ENCODE results near the gene ORM2. TPM values are rescaled to one million over a fixed set of nuclear protein-coding genes. Genes with fewer than 3 reads are reported as not detected.

ORM2 gene
- total and polyA plus RNA-seq, 2 experiments from 2014 or later: 0.76 TPM

DNA sequence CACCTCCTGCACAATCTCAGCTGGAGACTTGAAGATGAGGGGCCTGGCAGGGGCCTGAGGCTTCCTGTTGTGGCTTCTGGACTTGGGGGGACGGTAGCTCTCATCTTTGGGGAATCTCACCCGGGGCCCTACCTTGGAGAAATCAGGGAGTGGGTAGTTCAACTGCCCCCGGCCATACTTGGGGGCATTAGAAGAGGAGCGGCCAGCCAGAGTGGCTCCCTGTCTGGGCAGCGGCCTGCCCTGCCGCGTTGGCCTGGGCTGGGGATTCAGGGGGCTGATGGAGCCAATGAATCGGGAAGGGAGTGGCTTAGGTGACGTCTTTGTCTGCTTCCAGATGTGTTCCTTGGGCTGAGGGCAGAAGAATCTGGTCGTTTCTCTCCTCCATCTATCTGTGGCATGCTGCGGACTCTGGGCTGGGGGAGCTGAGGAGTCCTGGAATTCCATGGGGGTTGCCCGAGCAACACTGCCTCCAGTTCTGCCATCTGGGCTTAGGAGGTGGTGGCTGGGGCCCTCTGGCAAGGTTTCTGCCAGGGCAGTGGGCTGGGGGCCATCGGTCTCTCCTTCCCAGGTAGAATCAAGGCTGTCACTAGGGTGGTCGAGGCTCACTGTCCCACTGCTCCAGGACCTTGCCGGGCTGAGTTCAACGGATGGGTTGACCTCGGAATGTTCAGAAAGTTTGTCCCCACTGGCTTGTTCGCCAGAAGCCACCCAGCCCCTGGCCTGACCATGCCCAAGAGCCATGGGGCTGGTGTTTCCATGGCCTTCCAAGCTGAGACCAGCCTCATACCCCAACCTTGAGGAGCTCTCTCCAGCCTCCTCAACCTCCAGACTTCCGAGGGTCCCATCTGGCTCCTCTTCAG lies 47.1 kb downstream of the ORM2 start:
- Histone ChIP-seq H3K4me3 (no peak overlapping the region), H3K9me2 (ENCODE audit: insufficient read depth) (no peaks in the 10 kb centered on the region), H3K27ac (ENCODE audit: low read depth) (no peak overlapping the region), H3K36me3 (ENCODE audit: insufficient read depth) (no peaks in the 10 kb centered on the region), H2AFZ (no peak overlapping the region), H3K79me2 (replicated peaks; ENCODE audit: insufficient read depth) (no peaks in the 10 kb centered on the region), H3F3A (replicated peaks; ENCODE audit: low read depth) (no peaks in the 10 kb centered on the region), H3K27me3 (ENCODE audit: insufficient read depth) (no peaks in the 10 kb centered on the region), H3K4me1 (ENCODE audit: insufficient read depth) (peaks cover 35% of the 10 kb centered on the region; the same call in 1 of the 2 replicates), H4K20me1 (replicated peaks; ENCODE audit: insufficient read depth) (no peaks in the 10 kb centered on the region), H3K4me2 (no peak overlapping the region)
- Mint-ChIP-seq H3K9me3 (no peaks in the 10 kb centered on the region), H3K27me3 (ENCODE audit: insufficient read depth, low read depth, poor library complexity) (peaks cover 10% of the 10 kb centered on the region), H3K27ac (no peak overlapping the region), H3K4me1 (peaks cover 40% of the 10 kb centered on the region), H3K36me3 (ENCODE audit: low read depth) (peaks cover 58% of the 10 kb centered on the region), H3K4me3 (no peak overlapping the region)
- ATAC-seq (no peak), DNase-seq (ENCODE audit: low spot score) (no peak)
- TF ChIP-seq ZNF114 (CRISPR knock-in tag; IDR thresholded peaks at IDR 0.05) (no peak), ZNF331 (CRISPR knock-in tag; IDR thresholded peaks at IDR 0.05; ENCODE audit: low read depth) (no peak), CTCF (conservative IDR thresholded peaks at IDR 0.05; ENCODE audit: low read depth in 2 of 2) (no peak), ZNF462 (CRISPR knock-in tag; IDR thresholded peaks at IDR 0.05) (no peak), EZH2 (IDR thresholded peaks at IDR 0.05; ENCODE audit: low read depth, unreplicated experiment) (no peak), STAT1 (IDR thresholded peaks at IDR 0.05; ENCODE audit: unreplicated experiment) (no peak), POLR2AphosphoS5 (IDR thresholded peaks at IDR 0.05; ENCODE audit: low read depth) (no peak), EZH2phosphoT487 (IDR thresholded peaks at IDR 0.05; ENCODE audit: unreplicated experiment) (no peak), JUNB (IDR thresholded peaks at IDR 0.05; ENCODE audit: unreplicated experiment) (no peak), NANOG (IDR thresholded peaks at IDR 0.05; ENCODE audit: borderline replicate concordance) (no peak), CREB1 (CRISPR knock-in tag; IDR thresholded peaks at IDR 0.05; ENCODE audit: low read depth) (no peak)
- TF ChIP-seq, protein P1, sequence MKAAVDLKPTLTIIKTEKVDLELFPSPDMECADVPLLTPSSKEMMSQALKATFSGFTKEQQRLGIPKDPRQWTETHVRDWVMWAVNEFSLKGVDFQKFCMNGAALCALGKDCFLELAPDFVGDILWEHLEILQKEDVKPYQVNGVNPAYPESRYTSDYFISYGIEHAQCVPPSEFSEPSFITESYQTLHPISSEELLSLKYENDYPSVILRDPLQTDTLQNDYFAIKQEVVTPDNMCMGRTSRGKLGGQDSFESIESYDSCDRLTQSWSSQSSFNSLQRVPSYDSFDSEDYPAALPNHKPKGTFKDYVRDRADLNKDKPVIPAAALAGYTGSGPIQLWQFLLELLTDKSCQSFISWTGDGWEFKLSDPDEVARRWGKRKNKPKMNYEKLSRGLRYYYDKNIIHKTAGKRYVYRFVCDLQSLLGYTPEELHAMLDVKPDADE (IDR thresholded peaks at IDR 0.05): no peak
- TF ChIP-seq, protein P2, sequence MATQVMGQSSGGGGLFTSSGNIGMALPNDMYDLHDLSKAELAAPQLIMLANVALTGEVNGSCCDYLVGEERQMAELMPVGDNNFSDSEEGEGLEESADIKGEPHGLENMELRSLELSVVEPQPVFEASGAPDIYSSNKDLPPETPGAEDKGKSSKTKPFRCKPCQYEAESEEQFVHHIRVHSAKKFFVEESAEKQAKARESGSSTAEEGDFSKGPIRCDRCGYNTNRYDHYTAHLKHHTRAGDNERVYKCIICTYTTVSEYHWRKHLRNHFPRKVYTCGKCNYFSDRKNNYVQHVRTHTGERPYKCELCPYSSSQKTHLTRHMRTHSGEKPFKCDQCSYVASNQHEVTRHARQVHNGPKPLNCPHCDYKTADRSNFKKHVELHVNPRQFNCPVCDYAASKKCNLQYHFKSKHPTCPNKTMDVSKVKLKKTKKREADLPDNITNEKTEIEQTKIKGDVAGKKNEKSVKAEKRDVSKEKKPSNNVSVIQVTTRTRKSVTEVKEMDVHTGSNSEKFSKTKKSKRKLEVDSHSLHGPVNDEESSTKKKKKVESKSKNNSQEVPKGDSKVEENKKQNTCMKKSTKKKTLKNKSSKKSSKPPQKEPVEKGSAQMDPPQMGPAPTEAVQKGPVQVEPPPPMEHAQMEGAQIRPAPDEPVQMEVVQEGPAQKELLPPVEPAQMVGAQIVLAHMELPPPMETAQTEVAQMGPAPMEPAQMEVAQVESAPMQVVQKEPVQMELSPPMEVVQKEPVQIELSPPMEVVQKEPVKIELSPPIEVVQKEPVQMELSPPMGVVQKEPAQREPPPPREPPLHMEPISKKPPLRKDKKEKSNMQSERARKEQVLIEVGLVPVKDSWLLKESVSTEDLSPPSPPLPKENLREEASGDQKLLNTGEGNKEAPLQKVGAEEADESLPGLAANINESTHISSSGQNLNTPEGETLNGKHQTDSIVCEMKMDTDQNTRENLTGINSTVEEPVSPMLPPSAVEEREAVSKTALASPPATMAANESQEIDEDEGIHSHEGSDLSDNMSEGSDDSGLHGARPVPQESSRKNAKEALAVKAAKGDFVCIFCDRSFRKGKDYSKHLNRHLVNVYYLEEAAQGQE (IDR thresholded peaks at IDR 0.05; ENCODE audit: unreplicated experiment): no peak
